ENCODE results near the gene CNTF.

CNTF gene

DNA sequence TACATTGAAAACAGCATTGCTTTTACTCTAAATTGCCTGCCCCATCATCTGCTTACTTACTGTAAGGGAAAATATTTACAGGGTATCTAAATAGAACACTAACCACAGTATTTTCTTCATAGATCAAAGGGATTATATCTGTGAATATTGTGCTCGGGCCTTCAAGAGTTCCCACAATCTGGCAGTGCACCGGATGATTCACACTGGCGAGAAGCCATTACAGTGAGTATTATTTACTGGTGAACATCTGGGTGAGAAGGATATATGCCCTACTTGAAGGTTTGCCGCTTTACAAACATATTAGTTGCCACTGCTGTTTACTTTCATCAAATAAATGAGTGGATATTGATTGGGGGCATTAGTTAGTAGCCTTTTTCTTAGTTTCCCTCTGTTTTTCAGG, 5.9 kb upstream of the CNTF start:
- no peak overlapping the region for H3K4me3 ChIP-seq (ENCODE audit: low read depth, low read length)
- peak; percentile 90 for DNase-seq (ENCODE audit: low read depth)
- TF ChIP-seq, protein P1, sequence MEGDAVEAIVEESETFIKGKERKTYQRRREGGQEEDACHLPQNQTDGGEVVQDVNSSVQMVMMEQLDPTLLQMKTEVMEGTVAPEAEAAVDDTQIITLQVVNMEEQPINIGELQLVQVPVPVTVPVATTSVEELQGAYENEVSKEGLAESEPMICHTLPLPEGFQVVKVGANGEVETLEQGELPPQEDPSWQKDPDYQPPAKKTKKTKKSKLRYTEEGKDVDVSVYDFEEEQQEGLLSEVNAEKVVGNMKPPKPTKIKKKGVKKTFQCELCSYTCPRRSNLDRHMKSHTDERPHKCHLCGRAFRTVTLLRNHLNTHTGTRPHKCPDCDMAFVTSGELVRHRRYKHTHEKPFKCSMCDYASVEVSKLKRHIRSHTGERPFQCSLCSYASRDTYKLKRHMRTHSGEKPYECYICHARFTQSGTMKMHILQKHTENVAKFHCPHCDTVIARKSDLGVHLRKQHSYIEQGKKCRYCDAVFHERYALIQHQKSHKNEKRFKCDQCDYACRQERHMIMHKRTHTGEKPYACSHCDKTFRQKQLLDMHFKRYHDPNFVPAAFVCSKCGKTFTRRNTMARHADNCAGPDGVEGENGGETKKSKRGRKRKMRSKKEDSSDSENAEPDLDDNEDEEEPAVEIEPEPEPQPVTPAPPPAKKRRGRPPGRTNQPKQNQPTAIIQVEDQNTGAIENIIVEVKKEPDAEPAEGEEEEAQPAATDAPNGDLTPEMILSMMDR (IDR thresholded peaks at IDR 0.05; ENCODE audit: low read depth, low read length, missing control alignments) = no peak
- in situ Hi-C loops (cut with HindIII; ENCODE audit: low sequenced_read_pairs) = no loop called here

DNA sequence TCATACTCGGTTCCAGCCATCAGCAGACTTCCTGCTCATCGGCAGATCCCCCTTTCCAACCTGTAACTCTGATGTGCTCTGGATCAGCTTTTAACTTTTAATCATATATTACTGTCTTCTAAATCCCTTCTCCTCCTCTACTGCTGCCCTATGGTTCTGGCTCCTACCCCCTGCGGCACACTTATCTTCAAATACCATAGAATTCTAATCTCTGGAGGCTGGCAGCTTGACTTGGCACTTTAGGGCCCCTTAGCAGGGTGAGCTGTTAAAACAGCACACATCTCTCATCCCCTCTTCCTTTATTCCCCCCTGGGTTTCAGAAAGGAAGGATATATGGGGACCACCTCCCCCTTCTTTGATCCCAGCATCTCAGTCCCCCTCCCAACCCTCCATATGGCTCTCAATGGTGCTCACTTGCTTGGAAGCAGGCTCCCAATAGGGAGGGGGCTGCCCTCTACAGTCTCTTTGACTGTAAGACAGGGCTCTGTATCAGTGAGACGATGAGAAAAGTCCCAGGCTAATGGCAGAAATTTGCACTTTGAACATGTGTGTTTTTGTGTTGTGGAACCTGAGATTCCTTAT, 4.4 kb upstream of the CNTF start:
- DNase-seq (ENCODE audit: low read depth) = no peak

DNA sequence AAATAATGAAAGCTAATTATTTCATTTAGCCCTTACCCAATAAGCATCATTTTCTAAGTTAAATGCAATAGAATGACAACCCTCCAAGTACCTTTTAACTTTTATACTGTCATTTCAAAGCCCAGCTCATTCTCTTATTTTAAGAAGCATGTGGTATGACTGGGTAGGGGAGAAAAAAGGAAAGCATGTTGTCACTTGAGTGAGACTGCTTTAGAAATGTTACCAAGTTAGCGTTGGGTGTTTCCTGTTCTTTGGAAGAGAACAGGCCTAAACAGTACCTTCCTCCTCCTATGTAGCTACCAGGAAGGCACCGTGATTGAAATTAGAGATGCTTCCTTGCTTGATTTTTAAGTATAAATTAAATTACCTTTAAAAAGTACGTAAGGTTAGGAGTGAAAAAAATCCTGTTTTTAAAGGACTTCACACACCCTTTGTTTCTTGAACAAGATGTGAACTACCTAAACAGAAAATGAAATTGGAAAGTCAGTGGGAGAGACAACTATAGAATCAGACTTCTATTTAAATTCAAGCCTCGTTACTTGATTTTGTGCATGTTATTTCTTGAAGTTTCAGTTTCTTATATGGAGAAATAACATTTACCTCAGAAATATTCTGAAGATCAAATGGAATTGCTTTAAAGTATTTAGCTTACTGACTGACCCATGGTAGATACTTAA, 741 bp upstream of the CNTF start:
- no peak for DNase-seq (ENCODE audit: low read depth)
- in situ Hi-C loops (cut with HindIII; ENCODE audit: low sequenced_read_pairs) = no loop called here
- TF ChIP-seq, protein P1 (IDR thresholded peaks at IDR 0.05; ENCODE audit: low read depth, low read length, missing control alignments) = no peak
- no peak overlapping the region for H3K4me3 ChIP-seq (ENCODE audit: low read depth, low read length)

More for the DNA sequence above, 4.4 kb upstream of the CNTF start:
- TF ChIP-seq, protein P1 (IDR thresholded peaks at IDR 0.05; ENCODE audit: low read depth, low read length, missing control alignments) = no peak
- H3K4me3 ChIP-seq (ENCODE audit: low read depth, low read length) = no peak overlapping the region
- in situ Hi-C loops (cut with HindIII; ENCODE audit: low sequenced_read_pairs) = no loop called here

DNA sequence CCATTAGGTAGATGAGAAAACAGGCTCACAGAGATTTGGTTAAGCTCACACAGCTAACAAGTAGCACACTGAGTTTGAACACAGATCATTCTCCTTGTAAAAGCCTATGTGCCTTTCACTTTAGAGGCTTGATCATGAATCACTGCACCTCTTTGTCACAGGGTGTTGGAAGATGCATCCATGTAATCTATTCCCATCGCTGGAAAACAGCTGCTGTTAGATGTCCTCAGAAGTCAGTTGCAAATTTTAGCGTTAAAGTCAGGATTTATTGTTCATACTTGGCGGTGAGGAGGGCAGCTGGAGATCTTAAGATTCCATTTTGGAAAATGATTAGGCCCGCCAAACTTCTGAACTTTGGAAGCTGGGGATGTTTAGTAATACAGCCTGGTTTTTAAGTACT, 2.6 kb downstream of the CNTF start:
- in situ Hi-C loops (cut with HindIII; ENCODE audit: low sequenced_read_pairs) = no loop called here
- no peak overlapping the region for H3K4me3 ChIP-seq (ENCODE audit: low read depth, low read length)
- no peak for DNase-seq (ENCODE audit: low read depth)
- TF ChIP-seq, protein P1 (IDR thresholded peaks at IDR 0.05; ENCODE audit: low read depth, low read length, missing control alignments) = no peak

DNA sequence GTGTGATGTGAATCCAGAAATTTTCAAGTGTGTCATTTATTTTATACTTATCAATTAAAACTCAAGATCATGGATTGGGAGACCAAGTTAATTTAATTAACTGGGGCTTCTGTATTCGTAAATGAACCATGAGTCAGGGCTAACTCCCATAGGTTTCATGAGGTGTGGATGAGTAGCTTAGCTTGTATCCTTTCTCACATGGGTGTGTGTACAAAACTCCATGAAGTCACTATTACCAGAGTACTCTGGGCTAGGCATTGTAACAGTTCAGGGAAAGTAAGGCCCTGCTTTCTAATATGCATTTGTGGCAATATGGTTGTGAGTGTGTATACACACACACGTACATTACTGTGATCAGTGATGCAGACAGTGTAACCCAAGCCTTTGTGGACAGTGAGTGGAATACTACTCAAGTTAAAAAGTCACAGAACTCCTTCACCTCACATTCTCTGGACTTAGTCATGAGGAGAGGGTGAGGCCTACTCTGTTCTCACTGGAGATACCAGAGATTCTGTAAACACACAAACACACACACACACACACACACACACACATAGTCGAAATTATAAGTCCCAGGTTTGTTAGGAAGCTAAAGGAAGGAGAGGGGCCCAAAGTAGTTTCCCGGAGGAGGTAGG, 3.5 kb downstream of the CNTF start:
- in situ Hi-C loops (cut with HindIII; ENCODE audit: low sequenced_read_pairs) = no loop called here
- no peak for DNase-seq (ENCODE audit: low read depth)
- H3K4me3 ChIP-seq (ENCODE audit: low read depth, low read length) = no peak overlapping the region
- TF ChIP-seq, protein P1 (IDR thresholded peaks at IDR 0.05; ENCODE audit: low read depth, low read length, missing control alignments) = no peak

DNA sequence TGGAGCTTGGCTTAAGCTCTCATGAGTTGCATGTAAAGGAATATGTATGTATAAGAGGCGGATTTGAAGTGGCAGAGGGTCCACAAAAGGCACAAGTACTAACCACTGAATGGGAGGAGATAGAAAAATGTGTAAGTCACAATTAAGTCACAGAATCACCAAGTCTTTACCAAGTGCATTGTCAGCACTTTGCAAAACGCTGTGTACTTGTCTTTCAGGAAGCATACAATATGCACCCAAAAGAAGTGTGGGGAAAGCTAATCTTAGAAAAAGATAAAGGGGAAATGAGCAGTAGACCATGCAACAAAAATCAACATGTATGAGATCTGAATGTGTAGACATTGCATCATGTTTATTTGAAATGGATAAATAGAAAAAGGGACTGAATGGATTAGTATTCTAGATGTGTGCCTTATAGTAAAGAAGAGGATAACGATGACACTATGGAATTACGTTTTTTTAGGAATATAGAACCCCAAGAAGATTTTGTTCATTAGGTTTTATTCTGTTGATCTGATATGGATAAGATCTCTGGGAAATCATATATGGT, 4.5 kb downstream of the CNTF start:
- in situ Hi-C loops (cut with HindIII; ENCODE audit: low sequenced_read_pairs) = no loop called here
- TF ChIP-seq, protein P1 (IDR thresholded peaks at IDR 0.05; ENCODE audit: low read depth, low read length, missing control alignments) = no peak
- no peak overlapping the region for H3K4me3 ChIP-seq (ENCODE audit: low read depth, low read length)
- no peak for DNase-seq (ENCODE audit: low read depth)

Data from astrocyte of the cerebellum (primary cell).